ENCODE results near the gene THADA.
A peak's percentile ranks its signal among the peaks of the same experiment; 100 is the strongest.

DNA sequence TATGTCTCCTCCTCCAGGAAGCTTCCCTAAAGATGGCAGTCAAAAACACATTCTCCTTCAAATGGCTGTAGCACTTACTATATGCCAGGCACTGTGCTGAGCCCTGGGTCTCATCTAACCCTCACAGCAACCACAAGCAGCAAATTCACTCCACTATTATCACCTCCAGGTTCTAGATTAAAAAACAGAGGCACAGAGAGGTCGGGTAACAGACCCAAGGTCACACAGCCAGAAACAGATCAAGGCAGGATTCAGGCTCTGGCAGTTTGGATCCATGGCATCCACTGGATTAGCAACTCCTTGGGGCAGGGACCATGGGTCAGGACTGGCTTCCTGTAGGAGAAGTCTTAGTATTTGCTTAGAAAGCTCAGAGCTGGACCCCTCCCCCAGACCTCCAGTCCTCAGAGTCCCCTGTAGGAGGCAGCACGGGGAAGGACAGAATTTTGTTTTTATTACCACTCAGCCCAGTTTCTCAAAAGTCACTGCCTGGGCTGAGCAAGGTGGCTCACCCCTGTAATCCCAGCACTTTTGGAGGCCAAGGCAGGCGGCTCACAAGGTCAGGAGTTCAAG lies 403.8 kb downstream of the THADA start:
- peak; percentile 67 for TF ChIP-seq CTCF (IDR thresholded peaks at IDR 0.05; ENCODE audit: low read depth, low read length, poor library complexity, severe bottlenecking)
- no peak for TF ChIP-seq EZH2phosphoT487 (IDR thresholded peaks at IDR 0.05; ENCODE audit: borderline replicate concordance, low read length)

All from DOHH2 (cell line).